ENCODE results near the gene TLCD3B.

DNA sequence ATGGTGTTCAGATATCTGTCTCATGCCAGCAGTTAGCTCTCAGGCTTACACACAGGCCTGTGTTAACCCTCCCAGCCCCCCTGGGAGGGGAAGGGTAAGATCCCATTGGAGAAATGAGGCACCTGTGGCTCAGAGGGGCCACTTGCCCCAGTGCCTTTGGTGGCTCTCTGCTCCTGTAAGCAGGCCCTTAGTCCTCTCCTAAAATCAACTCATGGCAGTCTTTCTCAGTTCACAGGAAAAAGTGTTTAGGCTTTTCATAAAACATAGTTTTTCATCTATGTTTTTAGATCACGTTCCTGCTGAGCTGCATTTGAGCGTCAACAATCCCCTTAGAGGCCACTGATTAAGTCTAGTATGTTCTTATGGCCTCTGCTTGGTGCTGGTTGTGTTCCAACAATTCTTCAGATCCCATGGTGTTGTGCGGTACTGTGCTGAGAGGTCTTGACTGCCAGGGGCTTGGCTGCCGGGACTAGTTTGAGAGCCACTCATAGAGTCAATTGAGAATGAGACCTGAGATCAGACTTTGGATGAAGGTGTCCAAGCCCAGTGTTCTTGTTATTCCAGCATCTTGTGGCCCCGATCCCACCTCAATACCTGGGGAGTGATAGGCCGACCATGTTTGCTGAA is 46.8 kb downstream of the TLCD3B start:
- TF ChIP-seq, protein P1, sequence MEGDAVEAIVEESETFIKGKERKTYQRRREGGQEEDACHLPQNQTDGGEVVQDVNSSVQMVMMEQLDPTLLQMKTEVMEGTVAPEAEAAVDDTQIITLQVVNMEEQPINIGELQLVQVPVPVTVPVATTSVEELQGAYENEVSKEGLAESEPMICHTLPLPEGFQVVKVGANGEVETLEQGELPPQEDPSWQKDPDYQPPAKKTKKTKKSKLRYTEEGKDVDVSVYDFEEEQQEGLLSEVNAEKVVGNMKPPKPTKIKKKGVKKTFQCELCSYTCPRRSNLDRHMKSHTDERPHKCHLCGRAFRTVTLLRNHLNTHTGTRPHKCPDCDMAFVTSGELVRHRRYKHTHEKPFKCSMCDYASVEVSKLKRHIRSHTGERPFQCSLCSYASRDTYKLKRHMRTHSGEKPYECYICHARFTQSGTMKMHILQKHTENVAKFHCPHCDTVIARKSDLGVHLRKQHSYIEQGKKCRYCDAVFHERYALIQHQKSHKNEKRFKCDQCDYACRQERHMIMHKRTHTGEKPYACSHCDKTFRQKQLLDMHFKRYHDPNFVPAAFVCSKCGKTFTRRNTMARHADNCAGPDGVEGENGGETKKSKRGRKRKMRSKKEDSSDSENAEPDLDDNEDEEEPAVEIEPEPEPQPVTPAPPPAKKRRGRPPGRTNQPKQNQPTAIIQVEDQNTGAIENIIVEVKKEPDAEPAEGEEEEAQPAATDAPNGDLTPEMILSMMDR (IDR thresholded peaks at IDR 0.05) = no peak
- TF ChIP-seq POLR2A (IDR thresholded peaks at IDR 0.05) = no peak
